Upper lobe of right lung (tissue), 1 donor: ENCODE measurements around the gene BRD4. TPM values are rescaled to one million over a fixed set of nuclear protein-coding genes. Genes with fewer than 3 reads are reported as not detected.
"Not testable (repeated sequence)": the region's sequence is repeated elsewhere in the genome, so short reads cannot be mapped to it uniquely, and the experiment has no call there.

Experiments used
- ATAC-seq: fragments of 200-7000 bp; cut with Tn5 transposase; one replicate; pipeline ENCODE4 v1.9.1; 2020; ENCODE audit warnings: mild to moderate bottlenecking, moderate library complexity
- DNase-seq: peaks from one replicate; pipeline ENCODE4 v3.0.0-alpha.2; 2020
- H3K27ac ChIP-seq: fragments of 200-600 bp; one replicate; pipeline ENCODE4 v1.8.0; 2022
- H3K27me3 ChIP-seq: fragments of 200-600 bp; one replicate; pipeline ENCODE4 v1.8.0; 2022; ENCODE audit warnings: mild to moderate bottlenecking
- H3K36me3 ChIP-seq: fragments of 200-600 bp; one replicate; pipeline ENCODE4 v1.8.0; 2022
- H3K4me1 ChIP-seq: fragments of 200-600 bp; one replicate; pipeline ENCODE4 v1.8.0; 2022
- H3K4me3 ChIP-seq: fragments of 200-600 bp; one replicate; pipeline ENCODE4 v1.8.0; 2022; ENCODE audit warnings: mild to moderate bottlenecking
- H3K9me3 ChIP-seq: fragments of 200-600 bp; one replicate; pipeline ENCODE4 v1.8.0; 2022
- CTCF ChIP-seq: fragments of 200-600 bp; IDR thresholded peaks from one replicate; pipeline ENCODE4 v1.8.0; 2022; ENCODE audit warnings: antibody characterized with exemption
- intact Hi-C: fragments of 100-400 bp; cut with DNase I; formaldehyde crosslinking; loops from one replicate; pipeline ENCODE4 v1.11.0; 2022
- total RNA-seq: library from RNA; stranded (reverse); fragmentation: NEBNext Ultra II Directional; extraction: Animal tissue kit (Norgen Biotek cat#: 25700); gene quantifications from one replicate; pipeline ENCODE4 v1.2.1, GENCODE V29; 2021
- donor health status: DM: no; HTN: yes; CAD: no; lungs with severe emphysema.

Gene BRD4
- total RNA-seq, 1 donor from 2014 or later, result 101 TPM

DNA sequence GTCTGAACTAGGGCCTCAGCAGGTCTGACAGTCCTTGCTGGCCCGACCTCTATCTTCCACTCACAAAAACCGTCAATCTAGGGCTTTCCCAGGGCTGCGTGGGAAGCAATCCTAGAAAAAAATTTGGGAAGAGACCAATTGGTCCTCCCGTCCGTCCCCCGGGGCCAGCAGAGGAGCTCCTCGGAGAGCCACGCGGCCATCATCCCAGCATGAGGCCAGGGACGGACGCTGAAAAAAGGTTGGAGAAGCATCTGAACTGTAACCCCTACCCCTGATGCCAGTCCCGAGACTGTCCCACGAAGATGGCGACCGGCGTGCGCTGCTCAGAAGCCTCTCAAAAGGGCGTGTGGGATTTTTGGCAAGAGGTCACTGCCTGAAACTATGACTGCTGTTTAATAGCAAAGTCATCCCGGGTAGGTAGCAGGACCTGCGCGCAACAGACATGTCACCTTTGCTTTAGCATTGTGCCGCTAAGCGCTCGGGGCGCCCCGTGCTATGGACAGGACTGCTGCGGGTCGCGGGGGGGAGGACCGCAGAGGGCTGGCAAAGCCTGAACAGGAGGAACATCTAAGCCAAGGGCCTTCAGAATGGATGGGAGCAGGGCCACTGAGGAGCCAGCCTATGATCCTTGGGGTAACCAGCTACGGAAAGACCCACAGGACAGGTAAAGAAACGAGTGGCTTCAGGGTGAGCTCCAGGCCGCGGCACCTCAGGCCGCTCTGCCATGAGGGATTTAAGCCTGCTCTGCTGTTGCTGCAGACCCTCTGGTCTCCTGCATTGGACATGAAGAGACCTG lies 36.7 kb upstream of the BRD4 start:
- ATAC-seq, result no peak
- H3K27ac ChIP-seq, result no peak overlapping the region
- no peak for DNase-seq
- H3K9me3 ChIP-seq, result no peaks in the 10 kb centered on the region
- no peaks in the 10 kb centered on the region for H3K27me3 ChIP-seq
- peaks cover 1% of the 10 kb centered on the region for H3K4me1 ChIP-seq
- TF ChIP-seq CTCF, result no peak
- no peak overlapping the region for H3K4me3 ChIP-seq
- intact Hi-C loops, result no loop called here
- peaks cover 100% of the 10 kb centered on the region for H3K36me3 ChIP-seq

DNA sequence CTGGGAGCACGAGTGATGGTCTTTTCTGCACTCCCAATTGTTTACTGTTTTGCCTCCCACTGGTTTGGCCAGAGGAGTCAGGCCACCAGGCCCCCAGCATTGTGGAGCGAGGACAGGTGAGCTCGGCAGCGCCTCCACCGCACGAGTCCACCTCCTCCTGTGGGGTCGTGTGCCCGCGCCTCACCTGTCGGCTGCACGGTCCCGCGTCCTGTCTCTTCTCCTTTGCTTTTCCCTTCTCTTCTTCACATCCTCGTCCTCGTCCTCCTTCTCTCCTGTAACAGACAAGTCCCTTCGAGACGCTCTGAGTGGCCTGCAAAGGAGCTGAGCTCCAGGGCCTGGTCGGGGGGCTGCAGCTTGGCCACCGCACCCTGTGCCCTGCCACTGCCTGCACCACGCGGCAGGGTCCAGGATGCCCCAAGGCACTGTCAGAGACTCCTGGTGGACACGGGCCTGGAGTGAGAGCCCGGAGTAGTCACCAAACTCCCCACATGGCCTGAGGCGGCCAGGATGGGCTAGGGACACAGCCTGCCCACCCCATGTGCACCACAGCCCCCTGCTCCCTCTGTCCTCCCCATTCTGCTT lies 35.8 kb upstream of the BRD4 start:
- DNase-seq, result no peak
- ATAC-seq, result peak; percentile 10
- H3K27me3 ChIP-seq, result no peaks in the 10 kb centered on the region
- no peaks in the 10 kb centered on the region for H3K4me1 ChIP-seq
- no peak for TF ChIP-seq CTCF
- intact Hi-C loops, result no loop called here
- H3K4me3 ChIP-seq, result no peak overlapping the region
- no peak overlapping the region for H3K27ac ChIP-seq
- H3K9me3 ChIP-seq, result no peaks in the 10 kb centered on the region
- H3K36me3 ChIP-seq, result peaks cover 92% of the 10 kb centered on the region

DNA sequence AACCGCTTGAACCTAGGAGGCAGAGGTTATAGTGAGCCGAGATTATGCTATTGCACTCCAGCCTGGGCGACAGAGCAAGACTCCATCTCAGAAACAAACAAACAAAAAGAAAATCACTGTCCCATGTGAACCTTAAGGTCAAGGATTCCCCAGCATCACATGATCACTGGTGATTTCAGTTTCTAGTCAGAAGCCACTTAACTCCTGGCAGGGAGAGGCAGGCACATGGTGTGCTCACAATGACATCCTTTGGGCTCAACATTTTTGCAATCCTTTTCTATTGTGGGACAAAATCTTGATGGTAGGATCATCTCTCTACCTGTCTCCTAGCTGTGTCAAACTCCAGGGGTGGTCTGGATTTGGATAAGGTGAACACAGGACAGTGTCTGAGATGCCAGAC lies 35.1 kb upstream of the BRD4 start:
- DNase-seq (no peak), ATAC-seq (no peak)
- Histone ChIP-seq H3K9me3 (no peaks in the 10 kb centered on the region), H3K4me1 (no peaks in the 10 kb centered on the region), H3K27me3 (no peaks in the 10 kb centered on the region), H3K4me3 (no peak overlapping the region), H3K36me3 (peaks cover 85% of the 10 kb centered on the region), H3K27ac (no peak overlapping the region)
- TF ChIP-seq CTCF, result no peak
- intact Hi-C loops, result no loop called here

- Histone ChIP-seq H3K4me3 (no peak overlapping the region), H3K36me3 (peaks cover 82% of the 10 kb centered on the region), H3K27ac (no peak overlapping the region), H3K4me1 (no peaks in the 10 kb centered on the region), H3K9me3 (no peaks in the 10 kb centered on the region), H3K27me3 (no peaks in the 10 kb centered on the region)
- no peak for TF ChIP-seq CTCF
- ATAC-seq, result peak; percentile 29
- intact Hi-C loops, result no loop called here
- DNase-seq, result no peak
Measured at GRCh38 chr19:15365264-15365663, 32.9 kb upstream of the BRD4 start.

DNA sequence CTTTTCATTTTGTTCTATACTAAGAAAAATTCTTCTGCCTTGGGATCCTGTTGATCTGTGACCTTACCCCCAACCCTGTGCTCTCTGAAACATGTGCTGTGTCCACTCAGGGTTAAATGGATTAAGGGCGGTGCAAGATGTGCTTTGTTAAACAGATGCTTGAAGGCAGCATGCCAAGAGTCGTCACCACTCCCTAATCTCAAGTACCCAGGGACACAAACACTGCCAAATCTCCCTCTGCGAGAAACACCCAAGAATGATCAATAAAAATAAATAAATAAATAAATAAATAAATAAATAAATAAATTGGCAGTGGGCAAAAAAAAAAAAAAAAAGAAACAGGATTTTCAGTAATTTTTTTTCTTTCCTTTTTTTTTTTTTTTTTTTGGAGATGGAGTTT lies 31.5 kb upstream of the BRD4 start:
- H3K9me3 ChIP-seq, DNase-seq, H3K4me1 ChIP-seq, H3K27me3 ChIP-seq, H3K27ac ChIP-seq, intact Hi-C loops, H3K4me3 ChIP-seq, ATAC-seq: not testable (repeated sequence)
- peaks cover 81% of the 10 kb centered on the region for H3K36me3 ChIP-seq

- H3K27ac ChIP-seq, H3K4me3 ChIP-seq, H3K4me1 ChIP-seq, ATAC-seq, intact Hi-C loops, DNase-seq, H3K27me3 ChIP-seq, H3K9me3 ChIP-seq: not testable (repeated sequence)
- peaks cover 81% of the 10 kb centered on the region for H3K36me3 ChIP-seq
Measured at GRCh38 chr19:15363048-15363447, 30.7 kb upstream of the BRD4 start.

- intact Hi-C loops, H3K9me3 ChIP-seq, H3K4me1 ChIP-seq, H3K4me3 ChIP-seq, DNase-seq, H3K27me3 ChIP-seq, H3K27ac ChIP-seq: not testable (repeated sequence)
- H3K36me3 ChIP-seq, result peaks cover 80% of the 10 kb centered on the region
- peak; percentile 24 for ATAC-seq
Measured at GRCh38 chr19:15360015-15360414, 27.7 kb upstream of the BRD4 start.
